Measurements from ENCODE around the gene MYL3. TPM values are rescaled to one million over a fixed set of nuclear protein-coding genes. Genes with fewer than 3 reads are reported as not detected.
A peak's percentile ranks its signal among the peaks of the same experiment; 100 is the strongest.

Gene MYL3
- polyA plus RNA-seq, 1 experiment: 1.0 TPM

GRCh38 chr3:46860017-46860809 lies 3.0 kb downstream of the MYL3 start:
- no peak overlapping the region for H3K4me3 ChIP-seq (ENCODE audit: low read depth, low read length)
- no peaks in the 10 kb centered on the region for H3K36me3 ChIP-seq (ENCODE audit: control insufficient read depth, insufficient read depth, low read length)
- no peak for DNase-seq (ENCODE audit: low read depth)
- TF ChIP-seq, protein P1, sequence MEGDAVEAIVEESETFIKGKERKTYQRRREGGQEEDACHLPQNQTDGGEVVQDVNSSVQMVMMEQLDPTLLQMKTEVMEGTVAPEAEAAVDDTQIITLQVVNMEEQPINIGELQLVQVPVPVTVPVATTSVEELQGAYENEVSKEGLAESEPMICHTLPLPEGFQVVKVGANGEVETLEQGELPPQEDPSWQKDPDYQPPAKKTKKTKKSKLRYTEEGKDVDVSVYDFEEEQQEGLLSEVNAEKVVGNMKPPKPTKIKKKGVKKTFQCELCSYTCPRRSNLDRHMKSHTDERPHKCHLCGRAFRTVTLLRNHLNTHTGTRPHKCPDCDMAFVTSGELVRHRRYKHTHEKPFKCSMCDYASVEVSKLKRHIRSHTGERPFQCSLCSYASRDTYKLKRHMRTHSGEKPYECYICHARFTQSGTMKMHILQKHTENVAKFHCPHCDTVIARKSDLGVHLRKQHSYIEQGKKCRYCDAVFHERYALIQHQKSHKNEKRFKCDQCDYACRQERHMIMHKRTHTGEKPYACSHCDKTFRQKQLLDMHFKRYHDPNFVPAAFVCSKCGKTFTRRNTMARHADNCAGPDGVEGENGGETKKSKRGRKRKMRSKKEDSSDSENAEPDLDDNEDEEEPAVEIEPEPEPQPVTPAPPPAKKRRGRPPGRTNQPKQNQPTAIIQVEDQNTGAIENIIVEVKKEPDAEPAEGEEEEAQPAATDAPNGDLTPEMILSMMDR (IDR thresholded peaks at IDR 0.05; ENCODE audit: insufficient read depth, low read depth, low read length): peak; percentile 49
- POLR2A ChIA-PET: no interaction called here
- CTCF ChIA-PET: interaction anchor here (0.8 to 2.0 kb wide), 8 partner anchors 9 to 152 kb away, joined by 3 to 18 read pairs (median 4); no protein-coding TSS in a partner anchor
- H3K27me3 ChIP-seq (ENCODE audit: control insufficient read depth, insufficient read depth, low read length): peaks cover 6% of the 10 kb centered on the region

DNA sequence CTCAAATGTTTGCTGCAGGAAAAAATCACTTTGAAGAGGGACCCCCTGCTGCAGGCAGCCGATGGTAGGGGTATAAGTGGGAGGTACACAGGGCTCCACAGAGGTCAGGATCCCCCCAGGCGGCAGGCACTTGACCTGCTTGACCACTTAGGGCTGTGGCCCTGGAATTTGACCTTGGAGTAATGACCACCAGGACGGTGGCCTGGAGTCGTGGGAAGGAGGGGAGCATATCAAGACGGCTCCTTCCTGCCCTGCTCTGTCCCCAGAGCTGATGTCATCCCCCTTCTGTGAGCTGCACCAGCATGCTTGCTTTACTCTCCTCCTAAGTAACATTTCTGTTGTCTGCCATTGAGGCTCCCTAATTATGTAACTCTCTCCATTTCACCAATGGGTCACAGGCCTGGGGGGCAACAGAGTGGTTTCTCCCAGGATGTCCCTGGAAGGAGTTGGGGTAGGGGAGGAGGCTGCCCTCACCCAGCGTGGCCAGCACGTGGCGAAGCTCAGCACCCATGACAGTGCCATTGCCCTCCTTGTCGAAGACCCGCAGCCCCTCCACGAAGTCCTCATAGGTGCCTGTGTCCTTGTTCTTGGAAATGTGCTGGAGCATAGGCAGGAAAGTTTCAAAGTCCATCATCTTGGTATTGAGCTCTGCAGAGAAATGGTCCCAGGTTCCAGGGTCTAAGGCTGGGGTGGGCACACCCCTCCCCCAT lies 4.1 kb downstream of the MYL3 start:
- Histone ChIP-seq H3K36me3 (ENCODE audit: control insufficient read depth, insufficient read depth, low read length) (no peaks in the 10 kb centered on the region), H3K4me3 (ENCODE audit: low read depth, low read length) (no peak overlapping the region), H3K27me3 (ENCODE audit: control insufficient read depth, insufficient read depth, low read length) (peaks cover 6% of the 10 kb centered on the region)
- TF ChIP-seq, protein P1 (IDR thresholded peaks at IDR 0.05; ENCODE audit: insufficient read depth, low read depth, low read length): no peak
- DNase-seq (ENCODE audit: low read depth): no peak
- CTCF ChIA-PET: interaction anchor here (0.8 to 2.0 kb wide), 8 partner anchors 9 to 151 kb away, joined by 3 to 18 read pairs (median 4); no protein-coding TSS in a partner anchor
- POLR2A ChIA-PET: no interaction called here

- H3K27me3 ChIP-seq (ENCODE audit: control insufficient read depth, insufficient read depth, low read length): peaks cover 6% of the 10 kb centered on the region
- TF ChIP-seq, protein P1 (IDR thresholded peaks at IDR 0.05; ENCODE audit: insufficient read depth, low read depth, low read length): no peak
- DNase-seq (ENCODE audit: low read depth): no peak
- CTCF ChIA-PET: interaction anchor here (1.7 to 2.0 kb wide), 2 partner anchors 13 to 51 kb away, joined by 4 to 8 read pairs; no protein-coding TSS in a partner anchor
- POLR2A ChIA-PET: no interaction called here
- H3K36me3 ChIP-seq (ENCODE audit: control insufficient read depth, insufficient read depth, low read length): no peaks in the 10 kb centered on the region
- H3K4me3 ChIP-seq (ENCODE audit: low read depth, low read length): no peak overlapping the region
Observed at GRCh38 chr3:46858456-46858855, 4.8 kb downstream of the MYL3 start.

- CTCF ChIA-PET: interaction anchor here (0.9 to 1.4 kb wide), 4 partner anchors 9 to 152 kb away, joined by 3 to 13 read pairs (median 4); no protein-coding TSS in a partner anchor
Observed at GRCh38 chr3:46857485-46858341, 5.5 kb downstream of the MYL3 start.

More at GRCh38 chr3:46857485-46858341, 5.5 kb downstream of the MYL3 start:
- TF ChIP-seq, protein P1 (IDR thresholded peaks at IDR 0.05; ENCODE audit: insufficient read depth, low read depth, low read length): no peak
- no peak for DNase-seq (ENCODE audit: low read depth)
- POLR2A ChIA-PET: no interaction called here
- peaks cover 6% of the 10 kb centered on the region for H3K27me3 ChIP-seq (ENCODE audit: control insufficient read depth, insufficient read depth, low read length)
- H3K4me3 ChIP-seq (ENCODE audit: low read depth, low read length): no peak overlapping the region
- no peaks in the 10 kb centered on the region for H3K36me3 ChIP-seq (ENCODE audit: control insufficient read depth, insufficient read depth, low read length)

Measured in BJ (cell line).